GM12891 (cell line): Measurements from ENCODE around the gene CAMSAP2.

Experiments used
- PAX5 ChIP-seq: IDR thresholded peaks from 2 replicates; pipeline ENCODE4 v1.6.1; 2011; ENCODE audit warnings: low read length, moderate library complexity, mild to moderate bottlenecking; ENCODE audit not compliant: insufficient read depth, severe bottlenecking
- POLR2A ChIP-seq: IDR thresholded peaks from 2 replicates; pipeline ENCODE4 v1.6.1; 2011; ENCODE audit warnings: low read depth, low read length, control low read depth
- TAF1 ChIP-seq: IDR thresholded peaks from 2 replicates; pipeline ENCODE4 v1.6.1; 2011; ENCODE audit warnings: low read depth, low read length, control low read depth

DNA sequence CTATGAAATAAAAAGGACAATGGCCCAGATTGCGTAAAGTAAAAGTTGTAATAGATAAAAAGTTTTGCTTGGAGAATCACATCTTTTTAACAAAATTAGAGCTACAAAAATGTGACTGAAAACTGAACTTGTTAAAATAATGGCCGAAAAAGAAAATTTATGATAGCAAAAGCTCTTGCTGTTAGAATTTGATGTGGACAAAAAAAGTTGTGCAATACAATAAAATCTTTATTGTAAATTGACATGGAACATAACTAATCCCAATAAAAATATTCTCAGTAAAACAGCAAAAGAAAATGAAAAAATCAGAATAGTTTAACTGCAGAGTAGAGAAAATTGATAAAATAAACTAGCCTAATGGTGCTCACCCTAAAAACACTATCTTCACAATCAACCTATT lies 11.4 kb upstream of the CAMSAP2 start:
- no peak for TF ChIP-seq POLR2A
- no peak for TF ChIP-seq TAF1
- TF ChIP-seq PAX5, result no peak
